Smooth muscle cell (in vitro differentiated cells): Measurements from ENCODE around the gene JCAD. TPM values are rescaled to one million over a fixed set of nuclear protein-coding genes. Genes with fewer than 3 reads are reported as not detected.

Experiments used
- DNase-seq: peaks from one replicate; lab custom pipeline; 2025; ENCODE audit not compliant: unreplicated experiment; lab: John Stamatoyannopoulos, UW
- H2AFZ ChIP-seq: fragments of 200-600 bp; sonication (generic); 2 replicates; pipeline ENCODE4 v1.6.0; 2016; ENCODE audit warnings: antibody characterized with exemption, low read depth, mild to moderate bottlenecking
- H3F3A ChIP-seq: fragments of 200-600 bp; sonication (generic); 2 replicates; pipeline ENCODE4 v1.6.0; 2017; ENCODE audit warnings: antibody characterized with exemption, low read depth
- H3K27ac ChIP-seq: fragments of 200-600 bp; sonication (generic); 2 replicates; pipeline ENCODE4 v1.5.1; 2016; ENCODE audit warnings: low read depth, mild to moderate bottlenecking
- H3K27me3 ChIP-seq: fragments of 200-600 bp; sonication (generic); 2 replicates; pipeline ENCODE4 v1.6.1; 2016; ENCODE audit warnings: low read depth, mild to moderate bottlenecking
- H3K36me3 ChIP-seq: fragments of 200-600 bp; sonication (generic); 2 replicates; pipeline ENCODE4 v1.5.1; 2016; ENCODE audit warnings: low read depth
- H3K4me1 ChIP-seq: fragments of 200-600 bp; sonication (generic); 2 replicates; pipeline ENCODE4 v1.5.1; 2016; ENCODE audit warnings: low read depth
- H3K4me2 ChIP-seq: fragments of 200-600 bp; sonication (generic); 2 replicates; pipeline ENCODE4 v1.6.0; 2016; ENCODE audit warnings: mild to moderate bottlenecking
- H3K4me3 ChIP-seq: fragments of 200-600 bp; sonication (generic); 2 replicates; pipeline ENCODE4 v1.5.1; 2016; ENCODE audit warnings: mild to moderate bottlenecking
- H3K79me2 ChIP-seq: fragments of 200-600 bp; sonication (generic); 2 replicates; pipeline ENCODE4 v1.6.0; 2016; ENCODE audit warnings: low read depth, mild to moderate bottlenecking
- H3K9ac ChIP-seq: fragments of 200-600 bp; sonication (generic); 2 replicates; pipeline ENCODE4 v1.6.0; 2016; ENCODE audit warnings: low read depth
- H3K9me3 ChIP-seq: fragments of 200-600 bp; sonication (generic); replicated peaks from 2 replicates; pipeline ENCODE4 v1.5.1; 2016; ENCODE audit warnings: low read depth
- H4K20me1 ChIP-seq: fragments of 200-600 bp; sonication (generic); 2 replicates; pipeline ENCODE4 v1.6.0; 2016; ENCODE audit warnings: low read depth
- CTCF ChIP-seq: fragments of 200-600 bp; sonication (generic); IDR thresholded peaks from 2 replicates; pipeline ENCODE4 v1.5.1; 2017; ENCODE audit warnings: borderline replicate concordance, mild to moderate bottlenecking, antibody characterized with exemption; ENCODE audit not compliant: insufficient read depth, poor library complexity, severe bottlenecking
- WGBS: methylation state at CpG from one replicate; pipeline ENCODE4 v1.1.7; 2016; ENCODE audit warnings: low lambda C conversion rate; 5-methylcytosine and 5-hydroxymethylcytosine counted together
- polyA plus RNA-seq: library from polyadenylated mRNA; unstranded; fragments of >200 nt; fragmentation: Nextera tagmentation; extraction: Ambion mirVana; gene quantifications from 2 replicates; pipeline ENCODE4 v1.2.1, GENCODE V29; 2016
- total RNA-seq: library from RNA; depleted of rRNA; stranded (reverse); fragments of >200 nt; gene quantifications from 2 replicates; pipeline ENCODE4 v1.2.3, GENCODE V29; 2014

JCAD gene
- total and polyA plus RNA-seq, 2 experiments from 2014 or later: 7.5 to 7.8 TPM

GRCh38 chr10:30074090-30074489, 14.7 kb upstream of the JCAD start:
- Histone ChIP-seq H3K4me3 (no peak overlapping the region), H3K9me3 (no peaks in the 10 kb centered on the region), H3K9ac (no peak overlapping the region), H3F3A (no peaks in the 10 kb centered on the region), H3K4me2 (no peak overlapping the region), H2AFZ (no peak overlapping the region), H3K27ac (no peak overlapping the region), H3K4me1 (no peaks in the 10 kb centered on the region), H3K27me3 (no peaks in the 10 kb centered on the region), H4K20me1 (no peaks in the 10 kb centered on the region), H3K36me3 (no peaks in the 10 kb centered on the region), H3K79me2 (no peaks in the 10 kb centered on the region)
- no peak for DNase-seq
- no peak for TF ChIP-seq CTCF
- 95% methylated on average over 2 of the region's 2 CpGs for WGBS

- TF ChIP-seq CTCF: no peak
- H3K4me1 ChIP-seq: no peaks in the 10 kb centered on the region
- H3K36me3 ChIP-seq: no peaks in the 10 kb centered on the region
- no peaks in the 10 kb centered on the region for H3K79me2 ChIP-seq
- no peaks in the 10 kb centered on the region for H4K20me1 ChIP-seq
- H3K27ac ChIP-seq: no peak overlapping the region
- no peaks in the 10 kb centered on the region for H3K9me3 ChIP-seq
- DNase-seq: no peak
- H2AFZ ChIP-seq: no peak overlapping the region
- H3K4me2 ChIP-seq: no peak overlapping the region
- WGBS: 88% methylated on average over 4 of the region's 4 CpGs
- H3K4me3 ChIP-seq: no peak overlapping the region
- H3K27me3 ChIP-seq: no peaks in the 10 kb centered on the region
- no peak overlapping the region for H3K9ac ChIP-seq
- no peaks in the 10 kb centered on the region for H3F3A ChIP-seq
Measured at GRCh38 chr10:30073767-30074060, 14.3 kb upstream of the JCAD start.

- 95% methylated on average over 6 of the region's 6 CpGs for WGBS
Measured at GRCh38 chr10:30073045-30073766, 13.8 kb upstream of the JCAD start.

More at GRCh38 chr10:30073045-30073766, 13.8 kb upstream of the JCAD start:
- Histone ChIP-seq H3K79me2 (no peaks in the 10 kb centered on the region), H3K4me2 (no peak overlapping the region), H4K20me1 (no peaks in the 10 kb centered on the region), H2AFZ (no peak overlapping the region), H3F3A (no peaks in the 10 kb centered on the region), H3K4me3 (no peak overlapping the region), H3K36me3 (no peaks in the 10 kb centered on the region), H3K27me3 (no peaks in the 10 kb centered on the region), H3K9me3 (no peaks in the 10 kb centered on the region), H3K27ac (no peak overlapping the region), H3K4me1 (no peaks in the 10 kb centered on the region), H3K9ac (no peak overlapping the region)
- DNase-seq: no peak
- no peak for TF ChIP-seq CTCF
